SK-MEL-5 (cell line): ENCODE data around the gene ARHGEF17. TPM values are rescaled to one million over a fixed set of nuclear protein-coding genes. Genes with fewer than 3 reads are reported as not detected.

Experiments
- DNase-seq: peaks from one replicate; pipeline ENCODE4 v3.0.0-alpha.2; 2016; ENCODE audit warnings: low read depth, low spot score
- in situ Hi-C: cut with HindIII; loops from 2 replicates; pipeline ENCODE4 v1.10.0; 2016; ENCODE audit warnings: low sequenced_read_pairs, high pct_unique_total_duplicates, low pct_unique_long_range_greater_than_20kb
- total RNA-seq: library from RNA; depleted of rRNA; stranded (reverse); fragments of >200 nt; shearing (Covaris generic); gene quantifications from 2 replicates; pipeline ENCODE4 v1.2.3, GENCODE V29; 2014; rRNA removed

ARHGEF17 gene
- total RNA-seq, 1 experiment from 2014 or later = 1.5 TPM

DNA sequence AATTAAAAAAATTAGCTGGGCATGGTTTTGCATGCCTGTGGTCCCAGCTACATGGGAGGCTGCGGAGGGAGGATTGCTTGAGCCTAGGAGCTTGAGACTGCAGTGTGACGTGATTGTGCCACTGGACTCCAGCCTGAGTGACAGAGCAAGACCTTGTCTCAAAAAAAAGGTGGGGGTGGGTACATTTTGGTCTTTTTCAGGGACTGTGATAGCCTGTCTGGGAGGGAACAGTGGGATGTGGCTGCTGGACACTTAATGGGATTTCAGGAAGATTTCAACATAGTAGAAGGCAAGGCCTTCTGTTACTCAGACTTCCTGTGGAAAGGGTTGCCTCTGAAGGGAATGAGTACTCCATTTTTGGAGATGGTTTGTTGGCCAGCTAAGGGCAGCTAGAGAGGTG lies 108.7 kb downstream of the ARHGEF17 start:
- in situ Hi-C loops = no loop called here
- DNase-seq = no peak

Other genes starting within 250 kb of the ARHGEF17 start
- gene FCHSD2, start 166.0 kb upstream of the ARHGEF17 start, total RNA-seq = 7.8 and 8.2 TPM in 2 replicates
- gene P2RY2, start 90.0 kb upstream of the ARHGEF17 start, total RNA-seq = 0.05 TPM in 1 of 2 replicates, not detected in the other
- not detected in 2 replicates for gene P2RY6, start 35.9 kb upstream of the ARHGEF17 start, total RNA-seq
- gene RELT, start 68.1 kb downstream of the ARHGEF17 start, total RNA-seq = 11.8 and 11.9 TPM in 2 replicates